DND-41 (cell line): ENCODE results near the gene TULP3.

Experiments used
- CTCF ChIP-seq: IDR thresholded peaks from 2 replicates; pipeline ENCODE4 v1.5.1; 2012; ENCODE audit warnings: borderline replicate concordance, low read length, moderate library complexity, mild to moderate bottlenecking; ENCODE audit not compliant: poor library complexity, severe bottlenecking; ENCODE audit errors: extremely low read depth
- EZH2 ChIP-seq: IDR thresholded peaks from 3 replicates; pipeline ENCODE4 v1.6.1; 2012; ENCODE audit warnings: borderline replicate concordance, low read depth, mild to moderate bottlenecking, moderate library complexity, low read length, inconsistent platforms; ENCODE audit not compliant: severe bottlenecking

- no peak for TF ChIP-seq CTCF
- no peak for TF ChIP-seq EZH2
Measured at GRCh38 chr12:2959505-2960389, 69.1 kb downstream of the TULP3 start.
